ENCODE data around the gene CDH19.

- no peak for TF ChIP-seq POLR2AphosphoS5 (IDR thresholded peaks at IDR 0.05; ENCODE audit: low read depth, low read length)
- no peak for TF ChIP-seq POLR2A (IDR thresholded peaks at IDR 0.05; ENCODE audit: low read depth, low read length)
- no peak for TF ChIP-seq TAF1 (IDR thresholded peaks at IDR 0.05; ENCODE audit: borderline replicate concordance, low read depth, low read length)
These were observed 142.5 kb downstream of the CDH19 start for GRCh38 chr18:66461344-66461743.

Data from GM12892 (cell line).